ENCODE measurements around the gene ATXN7L3B. TPM values are rescaled to one million over a fixed set of nuclear protein-coding genes. Genes with fewer than 3 reads are reported as not detected.

The ATXN7L3B gene
- total RNA-seq, 3 donors from 2014 or later, result 26.6 to 33.7 (median 31.4) TPM

DNA sequence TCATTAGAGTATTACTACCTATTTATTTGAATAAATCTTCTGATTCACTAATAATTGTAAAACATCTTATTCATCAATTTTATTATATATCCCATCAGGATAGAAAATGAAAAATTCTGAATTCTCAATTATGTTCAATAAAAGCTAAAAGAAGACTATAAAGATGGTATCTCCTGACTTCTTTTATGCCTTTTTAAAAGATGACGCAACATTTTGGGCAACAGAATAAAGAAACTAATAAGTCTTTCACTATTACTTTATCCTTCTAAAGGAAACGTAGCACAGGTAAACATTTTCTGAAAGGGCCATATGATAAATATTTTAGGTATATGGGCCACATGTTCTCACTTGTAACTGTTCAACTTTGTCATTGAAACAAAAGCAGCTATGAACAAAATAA is 10.1 kb upstream of the ATXN7L3B start:
- Histone ChIP-seq H3K9me3 (no peaks in the 10 kb centered on the region), H3K4me3 (no peak overlapping the region), H3K4me1 (ENCODE audit: low read depth) (no peaks in the 10 kb centered on the region), H3K36me3 (ENCODE audit: low read depth) (no peaks in the 10 kb centered on the region)
- no peak for DNase-seq
- intact Hi-C loops (cut with DNase I, micrococcal nuclease), result no loop called here
- ATAC-seq, result no peak
- TF ChIP-seq, protein P1, sequence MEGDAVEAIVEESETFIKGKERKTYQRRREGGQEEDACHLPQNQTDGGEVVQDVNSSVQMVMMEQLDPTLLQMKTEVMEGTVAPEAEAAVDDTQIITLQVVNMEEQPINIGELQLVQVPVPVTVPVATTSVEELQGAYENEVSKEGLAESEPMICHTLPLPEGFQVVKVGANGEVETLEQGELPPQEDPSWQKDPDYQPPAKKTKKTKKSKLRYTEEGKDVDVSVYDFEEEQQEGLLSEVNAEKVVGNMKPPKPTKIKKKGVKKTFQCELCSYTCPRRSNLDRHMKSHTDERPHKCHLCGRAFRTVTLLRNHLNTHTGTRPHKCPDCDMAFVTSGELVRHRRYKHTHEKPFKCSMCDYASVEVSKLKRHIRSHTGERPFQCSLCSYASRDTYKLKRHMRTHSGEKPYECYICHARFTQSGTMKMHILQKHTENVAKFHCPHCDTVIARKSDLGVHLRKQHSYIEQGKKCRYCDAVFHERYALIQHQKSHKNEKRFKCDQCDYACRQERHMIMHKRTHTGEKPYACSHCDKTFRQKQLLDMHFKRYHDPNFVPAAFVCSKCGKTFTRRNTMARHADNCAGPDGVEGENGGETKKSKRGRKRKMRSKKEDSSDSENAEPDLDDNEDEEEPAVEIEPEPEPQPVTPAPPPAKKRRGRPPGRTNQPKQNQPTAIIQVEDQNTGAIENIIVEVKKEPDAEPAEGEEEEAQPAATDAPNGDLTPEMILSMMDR (IDR thresholded peaks at IDR 0.05), result no peak

DNA sequence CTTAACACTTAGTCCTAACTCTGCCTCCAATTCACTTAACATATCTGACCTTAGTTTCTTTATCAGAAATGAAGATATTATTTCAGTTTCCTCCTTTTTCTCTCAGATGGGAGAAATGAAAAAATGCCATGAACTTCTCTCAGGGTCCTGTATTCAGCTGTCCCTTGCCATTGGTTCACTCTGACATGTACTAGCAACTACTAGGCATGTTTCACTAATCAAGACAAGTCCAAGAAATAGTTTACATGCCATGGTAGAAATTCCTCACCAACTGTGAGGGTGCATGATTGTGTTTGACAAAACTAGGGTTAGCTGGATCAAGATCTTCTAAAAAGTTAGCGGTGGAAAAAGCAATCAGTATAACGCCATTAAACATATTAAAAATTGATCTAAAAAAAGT is 7.0 kb upstream of the ATXN7L3B start:
- H3K36me3 ChIP-seq (ENCODE audit: low read depth), result no peaks in the 10 kb centered on the region
- DNase-seq (no peak), ATAC-seq (no peak)
- H3K4me1 ChIP-seq (ENCODE audit: low read depth), result no peaks in the 10 kb centered on the region
- TF ChIP-seq, protein P1 (IDR thresholded peaks at IDR 0.05), result no peak
- H3K9me3 ChIP-seq, result no peaks in the 10 kb centered on the region
- no peak overlapping the region for H3K4me3 ChIP-seq
- intact Hi-C loops (cut with DNase I, micrococcal nuclease), result no loop called here

DNA sequence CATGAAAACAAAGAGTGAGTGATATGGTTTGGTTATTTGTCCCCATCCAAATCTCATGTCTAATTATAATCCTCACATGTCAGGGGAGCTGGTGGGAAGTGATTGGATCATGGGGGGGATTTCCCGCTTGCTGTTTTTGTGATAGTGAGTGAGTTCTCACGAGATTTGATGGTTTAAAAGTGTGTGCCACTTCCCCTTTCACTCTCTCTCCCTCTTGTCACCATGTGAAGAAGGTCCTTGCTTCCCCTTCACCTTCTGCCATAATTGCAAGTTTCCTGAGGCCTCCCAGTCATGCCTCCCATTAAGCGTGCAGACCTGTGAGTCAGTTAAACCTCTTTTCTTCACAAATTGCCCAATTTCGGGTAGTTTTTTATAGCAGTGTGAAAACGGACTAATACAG is 2.1 kb upstream of the ATXN7L3B start:
- Histone ChIP-seq H3K9me3 (no peaks in the 10 kb centered on the region), H3K4me3 (no peak overlapping the region), H3K36me3 (ENCODE audit: low read depth) (no peaks in the 10 kb centered on the region), H3K4me1 (ENCODE audit: low read depth) (peaks cover 18% of the 10 kb centered on the region)
- no peak for ATAC-seq
- intact Hi-C loops (cut with DNase I, micrococcal nuclease), result no loop called here
- TF ChIP-seq, protein P1 (IDR thresholded peaks at IDR 0.05), result no peak
- DNase-seq, result no peak

DNA sequence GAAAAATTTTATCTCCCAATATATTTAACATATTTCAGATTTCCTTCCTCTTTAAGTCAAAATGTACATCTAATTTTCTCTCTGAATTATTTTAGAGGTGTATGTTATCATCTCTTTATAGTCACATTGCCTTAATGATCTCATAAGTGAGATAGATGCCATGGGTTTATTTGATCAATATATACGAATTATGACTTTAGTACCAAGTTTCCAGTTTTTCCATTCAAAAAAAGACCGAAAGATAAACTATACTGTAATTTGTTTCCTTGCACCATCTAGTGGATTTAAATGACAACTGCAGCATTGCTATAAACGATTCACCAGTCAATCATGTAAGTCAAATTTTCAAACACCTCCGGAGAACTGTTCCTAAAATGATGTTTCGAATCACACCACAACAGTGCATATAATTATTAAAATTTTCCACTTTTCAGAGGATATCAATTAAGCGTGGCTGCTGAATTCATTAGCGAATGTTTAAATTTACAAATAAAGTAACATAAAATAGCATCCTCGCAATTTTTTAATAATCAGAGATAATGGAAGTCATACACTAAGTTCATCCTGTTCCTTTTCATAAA is 419 bp upstream of the ATXN7L3B start:
- TF ChIP-seq, protein P1 (IDR thresholded peaks at IDR 0.05), result peak; percentile 48
- no peaks in the 10 kb centered on the region for H3K36me3 ChIP-seq (ENCODE audit: low read depth)
- intact Hi-C loops (cut with DNase I, micrococcal nuclease), result no loop called here
- DNase-seq, result no peak
- peak overlapping the region; percentile 60 for H3K4me3 ChIP-seq
- H3K9me3 ChIP-seq, result no peaks in the 10 kb centered on the region
- ATAC-seq, result peak; percentile 40
- peaks cover 18% of the 10 kb centered on the region for H3K4me1 ChIP-seq (ENCODE audit: low read depth)

DNA sequence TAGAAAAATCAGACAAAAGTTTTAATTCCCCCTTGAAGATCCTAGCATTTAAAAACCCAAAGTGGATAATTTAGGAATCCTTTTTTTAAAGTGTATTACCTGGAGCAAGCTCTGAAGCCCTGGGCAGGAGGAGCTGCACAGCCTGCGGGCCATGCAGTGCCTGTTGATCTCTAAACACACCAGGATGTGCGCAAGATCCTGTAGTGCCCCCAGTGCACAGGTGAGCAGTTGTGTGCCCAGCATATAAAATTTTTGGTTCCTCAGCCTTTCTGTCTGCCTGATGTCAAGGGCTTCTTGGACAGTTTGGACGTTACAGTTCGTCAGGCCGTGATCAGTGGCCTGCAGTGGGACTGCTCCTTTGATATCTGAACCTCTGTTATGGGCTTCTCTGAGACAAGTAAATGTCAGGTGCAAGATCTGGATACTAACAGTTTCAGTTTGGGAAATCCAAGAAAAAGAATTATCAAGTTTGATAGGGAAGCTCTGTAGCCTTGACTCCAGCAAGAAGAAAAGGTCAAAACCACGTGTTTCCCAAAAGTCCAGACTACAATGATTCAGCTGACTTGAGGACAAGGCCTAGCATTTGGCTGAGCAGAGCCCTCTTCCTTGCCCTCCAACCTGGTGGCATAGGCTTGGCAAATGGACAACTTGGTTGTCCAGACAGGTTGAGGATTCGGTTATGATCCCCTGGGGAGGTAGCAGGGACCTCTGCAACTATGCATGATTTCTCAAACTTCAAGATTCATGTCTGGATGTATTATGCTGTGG is 1.0 kb downstream of the ATXN7L3B start:
- DNase-seq, result peak in 2 of 3 donors; percentile 14 to 46
- peak; percentile 53 for ATAC-seq

More for the DNA sequence above, 1.0 kb downstream of the ATXN7L3B start:
- peak overlapping the region; percentile 60 for H3K4me3 ChIP-seq
- peaks cover 18% of the 10 kb centered on the region for H3K4me1 ChIP-seq (ENCODE audit: low read depth)
- TF ChIP-seq, protein P1 (IDR thresholded peaks at IDR 0.05), result no peak
- H3K9me3 ChIP-seq, result no peaks in the 10 kb centered on the region
- intact Hi-C loops (cut with DNase I, micrococcal nuclease), result no loop called here
- H3K36me3 ChIP-seq (ENCODE audit: low read depth), result no peaks in the 10 kb centered on the region

All from mucosa of descending colon (tissue), 3 donors.